ENCODE data around the gene SPDYA. TPM values are rescaled to one million over a fixed set of nuclear protein-coding genes. Genes with fewer than 3 reads are reported as not detected.

SPDYA gene
- total RNA-seq, 4 donors from 2014 or later = 1.00 to 1.8 (median 1.4) TPM; not detected in 1

GRCh38 chr2:28809927-28810326, 707 bp upstream of the SPDYA start:
- in situ Hi-C loops (cut with MboI; ENCODE audit: low pct_ligation_motif_present in 1 of 4, low pct_unique_long_range_greater_than_20kb in 1 of 4, low sequenced_read_pairs in 3 of 4) = no loop called here
- peaks cover 0 to 17% (median 15%) of the 10 kb centered on the region in 4 donors for H3K4me1 ChIP-seq
- H3K27ac ChIP-seq = peak overlapping the region in 2 of 4 donors; percentile 48 to 65
- peaks cover 0 to 13% (median 0%) of the 10 kb centered on the region in 4 donors for H3K36me3 ChIP-seq
- intact Hi-C loops (cut with DNase I; ENCODE audit: low total_unique reads) = no loop called here
- H3K4me3 ChIP-seq = peak overlapping the region in 3 of 4 donors; percentile 37 to 52 (median 43)
- TF ChIP-seq POLR2A (IDR thresholded peaks at IDR 0.05) (no peak), POLR2AphosphoS5 (IDR thresholded peaks at IDR 0.05) (no peak), CTCF (IDR thresholded peaks at IDR 0.05) (no peak), EP300 (IDR thresholded peaks at IDR 0.05; ENCODE audit: low read depth) (no peak)
- 51 to 72% methylated on average over 7 to 10 of the region's 10 CpGs for WGBS, 2 donors (ENCODE audit: low coverage in 1 of 2)
- no peak for DNase-seq
- no peaks in the 10 kb centered on the region for H3K9me3 ChIP-seq
- no peaks in the 10 kb centered on the region for H3K27me3 ChIP-seq

- 86 to 89% methylated on average over 2 to 3 of the region's 3 CpGs for WGBS, 2 donors (ENCODE audit: low coverage in 1 of 2)
- no peak for DNase-seq
These were observed 7.4 kb downstream of the SPDYA start for GRCh38 chr2:28818053-28818452.

DNA sequence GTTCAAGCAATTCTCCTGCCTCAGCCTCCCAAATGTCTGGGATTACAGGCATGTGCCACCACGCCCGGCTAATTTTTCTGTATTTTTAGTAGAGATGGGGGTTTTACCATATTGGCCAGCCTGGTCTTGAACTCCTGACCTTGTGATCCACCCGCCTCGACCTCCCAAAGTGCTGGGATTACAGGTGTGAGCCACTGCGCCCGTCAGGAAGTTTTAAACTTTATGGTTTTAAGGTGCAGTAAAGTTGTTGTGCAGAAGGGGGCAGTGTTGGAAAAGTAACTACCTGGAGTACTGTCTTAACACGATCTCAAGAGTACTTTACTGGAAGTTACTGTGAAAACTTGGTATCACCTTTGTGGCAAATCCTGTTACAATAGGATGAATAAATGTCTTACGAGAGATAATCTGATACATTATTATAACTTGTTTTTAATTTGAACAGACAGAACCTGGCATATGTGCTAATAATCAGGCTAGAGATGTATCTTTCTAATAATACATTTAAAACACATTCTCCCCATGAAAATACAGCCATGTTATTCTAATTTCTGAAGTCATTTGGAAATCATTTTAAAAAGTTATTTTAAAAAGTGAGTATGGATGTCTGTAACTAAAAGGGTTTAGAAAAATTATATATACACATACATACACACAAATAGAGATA, 10.8 kb downstream of the SPDYA start:
- no peaks in the 10 kb centered on the region for H3K36me3 ChIP-seq
- intact Hi-C loops (cut with DNase I; ENCODE audit: low total_unique reads) (no loop called here), in situ Hi-C loops (cut with MboI; ENCODE audit: low pct_ligation_motif_present in 1 of 4, low pct_unique_long_range_greater_than_20kb in 1 of 4, low sequenced_read_pairs in 3 of 4) (no loop called here)
- peaks cover 3% of the 10 kb centered on the region for H3K27me3 ChIP-seq
- no peak overlapping the region for H3K4me3 ChIP-seq
- H3K4me1 ChIP-seq = no peaks in the 10 kb centered on the region
- WGBS, 2 donors (ENCODE audit: low coverage in 1 of 2) = 3 to 4% methylated on average over 2 to 8 of the region's 8 CpGs
- no peaks in the 10 kb centered on the region for H3K9me3 ChIP-seq
- TF ChIP-seq POLR2A (IDR thresholded peaks at IDR 0.05) (no peak), CTCF (IDR thresholded peaks at IDR 0.05) (peak; percentile 62 to 72 (median 65))
- no peak overlapping the region for H3K27ac ChIP-seq
- DNase-seq = peak; percentile 56

More at GRCh38 chr2:28818053-28818452, 7.4 kb downstream of the SPDYA start:
- Histone ChIP-seq H3K36me3 (no peaks in the 10 kb centered on the region), H3K4me1 (no peaks in the 10 kb centered on the region), H3K27me3 (no peaks in the 10 kb centered on the region), H3K27ac (no peak overlapping the region), H3K4me3 (no peak overlapping the region), H3K9me3 (no peaks in the 10 kb centered on the region)
- in situ Hi-C loops (cut with MboI; ENCODE audit: low pct_ligation_motif_present in 1 of 4, low pct_unique_long_range_greater_than_20kb in 1 of 4, low sequenced_read_pairs in 3 of 4) = no loop called here
- TF ChIP-seq POLR2AphosphoS5 (IDR thresholded peaks at IDR 0.05) = no peak
- no peak for TF ChIP-seq POLR2A (IDR thresholded peaks at IDR 0.05)
- TF ChIP-seq CTCF (IDR thresholded peaks at IDR 0.05) = no peak
- no peak for TF ChIP-seq EP300 (IDR thresholded peaks at IDR 0.05; ENCODE audit: low read depth)
- intact Hi-C loops (cut with DNase I; ENCODE audit: low total_unique reads) = no loop called here

- intact Hi-C loops (cut with DNase I; ENCODE audit: low total_unique reads) = no loop called here
- no peaks in the 10 kb centered on the region for H3K36me3 ChIP-seq
- no peak for TF ChIP-seq POLR2A (IDR thresholded peaks at IDR 0.05)
- H3K9me3 ChIP-seq = no peaks in the 10 kb centered on the region
- in situ Hi-C loops (cut with MboI; ENCODE audit: low pct_ligation_motif_present in 1 of 4, low pct_unique_long_range_greater_than_20kb in 1 of 4, low sequenced_read_pairs in 3 of 4) = no loop called here
- DNase-seq = no peak
- H3K27ac ChIP-seq = no peak overlapping the region
- H3K27me3 ChIP-seq = peaks cover 3% of the 10 kb centered on the region
- no peak overlapping the region for H3K4me3 ChIP-seq
- H3K4me1 ChIP-seq = no peaks in the 10 kb centered on the region
These were observed 11.4 kb downstream of the SPDYA start for GRCh38 chr2:28822036-28822435.

DNA sequence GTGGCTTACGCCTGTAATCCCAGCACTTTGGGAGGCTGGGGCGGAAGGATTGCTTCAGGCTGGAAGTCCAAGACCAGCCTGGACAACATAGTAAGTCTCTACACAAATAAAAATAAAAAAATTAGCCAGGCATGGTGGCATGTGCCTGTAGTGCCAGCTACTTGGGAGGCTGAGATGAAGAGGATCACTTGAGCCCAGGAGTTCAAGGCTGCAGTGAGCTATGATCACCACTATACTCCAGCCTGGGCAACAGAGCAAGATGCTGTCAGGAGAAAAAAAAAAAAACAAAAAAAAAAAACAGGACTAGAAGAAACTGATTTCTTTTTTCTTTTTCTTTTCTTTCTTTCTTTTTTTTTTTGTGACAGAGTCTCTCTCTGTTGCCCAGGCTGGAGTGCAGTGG, 13.6 kb downstream of the SPDYA start:
- DNase-seq = no peak
- intact Hi-C loops (cut with DNase I; ENCODE audit: low total_unique reads) = no loop called here
- Histone ChIP-seq H3K27ac (no peak overlapping the region), H3K9me3 (no peaks in the 10 kb centered on the region), H3K4me3 (no peak overlapping the region), H3K4me1 (no peaks in the 10 kb centered on the region), H3K36me3 (no peaks in the 10 kb centered on the region), H3K27me3 (peaks cover 3% of the 10 kb centered on the region)
- WGBS, 2 donors (ENCODE audit: low coverage in 1 of 2) = 94 to 100% methylated on average over 1 to 2 of the region's 2 CpGs
- TF ChIP-seq POLR2AphosphoS5 (IDR thresholded peaks at IDR 0.05) (no peak), EP300 (IDR thresholded peaks at IDR 0.05; ENCODE audit: low read depth) (no peak), CTCF (IDR thresholded peaks at IDR 0.05) (no peak), POLR2A (IDR thresholded peaks at IDR 0.05) (no peak)
- in situ Hi-C loops (cut with MboI; ENCODE audit: low pct_ligation_motif_present in 1 of 4, low pct_unique_long_range_greater_than_20kb in 1 of 4, low sequenced_read_pairs in 3 of 4) = no loop called here
